ENCODE data around the gene CNPPD1. TPM values are rescaled to one million over a fixed set of nuclear protein-coding genes. Genes with fewer than 3 reads are reported as not detected.
"Not testable (repeated sequence)": the region's sequence is repeated elsewhere in the genome, so short reads cannot be mapped to it uniquely, and the experiment has no call there.

Gene CNPPD1
- total RNA-seq, 1 donor from 2014 or later, result 65.0 TPM

- DNase-seq (no peak), ATAC-seq (no peak)
- intact Hi-C loops (cut with micrococcal nuclease), result no loop called here
These were observed 32.8 kb upstream of the CNPPD1 start for GRCh38 chr2:219209236-219210195.

GRCh38 chr2:219207884-219208740 is 31.4 kb upstream of the CNPPD1 start:
- DNase-seq (no peak), ATAC-seq (no peak)
- intact Hi-C loops (cut with micrococcal nuclease), result no loop called here

- ATAC-seq (no peak), DNase-seq (no peak)
- intact Hi-C loops (cut with micrococcal nuclease), result no loop called here
These were observed 30.6 kb upstream of the CNPPD1 start for GRCh38 chr2:219207134-219207883.

GRCh38 chr2:219206328-219207133 is 29.8 kb upstream of the CNPPD1 start, which contains the start of gene ZFAND2B:
TSS of gene ZFAND2B (plus strand) at chr2:219206782. CDS start at chr2:219206988, 206 bp downstream.
- intact Hi-C loops (cut with micrococcal nuclease), result no loop called here
- peak; percentile 97 for ATAC-seq
- peak; percentile 98 for DNase-seq

GRCh38 chr2:219205981-219206327 is 29.2 kb upstream of the CNPPD1 start:
- no peak for ATAC-seq
- intact Hi-C loops (cut with micrococcal nuclease), result no loop called here
- DNase-seq, result no peak

- intact Hi-C loops (cut with micrococcal nuclease), result no loop called here
- DNase-seq (no peak), ATAC-seq (no peak)
These were observed 28.4 kb upstream of the CNPPD1 start for GRCh38 chr2:219205165-219205538.

GRCh38 chr2:219204425-219205164 is 27.9 kb upstream of the CNPPD1 start:
- DNase-seq, result no peak
- intact Hi-C loops (cut with micrococcal nuclease), result no loop called here
- no peak for ATAC-seq

GRCh38 chr2:219201331-219201730 is 24.6 kb upstream of the CNPPD1 start:
- ATAC-seq; DNase-seq; intact Hi-C loops (cut with micrococcal nuclease): not testable (repeated sequence)

GRCh38 chr2:219200502-219201326 is 24.0 kb upstream of the CNPPD1 start:
- DNase-seq; ATAC-seq; intact Hi-C loops (cut with micrococcal nuclease): not testable (repeated sequence)

- DNase-seq (no peak), ATAC-seq (no peak)
- intact Hi-C loops (cut with micrococcal nuclease), result no loop called here
These were observed 22.9 kb upstream of the CNPPD1 start for GRCh38 chr2:219199470-219200211.

GRCh38 chr2:219198974-219199373 is 22.2 kb upstream of the CNPPD1 start:
- no peak for ATAC-seq
- intact Hi-C loops (cut with micrococcal nuclease), result no loop called here
- DNase-seq, result no peak

GRCh38 chr2:219197388-219197787 is 20.7 kb upstream of the CNPPD1 start:
- ATAC-seq (no peak), DNase-seq (no peak)
- intact Hi-C loops (cut with micrococcal nuclease), result no loop called here

GRCh38 chr2:219186754-219187456 is 10.2 kb upstream of the CNPPD1 start:
- intact Hi-C loops (cut with micrococcal nuclease), result no loop called here
- no peak for DNase-seq
- ATAC-seq, result no peak

GRCh38 chr2:219184121-219184520 is 7.4 kb upstream of the CNPPD1 start:
- DNase-seq (no peak), ATAC-seq (no peak)
- intact Hi-C loops (cut with micrococcal nuclease), result no loop called here

- intact Hi-C loops (cut with micrococcal nuclease), result no loop called here
- ATAC-seq (no peak), DNase-seq (no peak)
These were observed 6.5 kb upstream of the CNPPD1 start for GRCh38 chr2:219183151-219183772.

Data from left ventricle myocardium superior (tissue), 1 donor.